Activated T-cell treated with anti-CD3 and anti-CD28 coated beads for 24 hours (primary cell): Measurements from ENCODE around the gene PPP2R3C.
"Not testable (repeated sequence)": the region's sequence is repeated elsewhere in the genome, so short reads cannot be mapped to it uniquely, and the experiment has no call there.

ENCODE experiments used
- DNase-seq: peaks from one replicate; pipeline ENCODE4 v3.0.0-alpha.2; 2020; ENCODE audit warnings: low read depth

PPP2R3C gene

GRCh38 chr14:35052637-35053036, 69.2 kb downstream of the PPP2R3C start:
- no peak for DNase-seq

GRCh38 chr14:35051796-35052195, 70.0 kb downstream of the PPP2R3C start:
- DNase-seq = no peak

- no peak for DNase-seq
Observed at GRCh38 chr14:35050652-35051051, 71.1 kb downstream of the PPP2R3C start.

GRCh38 chr14:35047976-35048513, 73.7 kb downstream of the PPP2R3C start:
- DNase-seq = no peak

- no peak for DNase-seq
Observed at GRCh38 chr14:35046751-35047536, 74.8 kb downstream of the PPP2R3C start.

GRCh38 chr14:35046048-35046750, 75.6 kb downstream of the PPP2R3C start, which contains the start of gene FAM177A1:
Gene FAM177A1, plus strand, starts transcription at chr14:35046272. Its CDS starts 192 bp downstream, at chr14:35046464.
- DNase-seq = peak; percentile 98

- no peak for DNase-seq
Observed at GRCh38 chr14:35045798-35046047, 76.1 kb downstream of the PPP2R3C start.

- DNase-seq = peak; percentile 2
Observed at GRCh38 chr14:35044939-35045797, 76.6 kb downstream of the PPP2R3C start.

GRCh38 chr14:35043046-35043445, 78.7 kb downstream of the PPP2R3C start:
- DNase-seq = no peak

- no peak for DNase-seq
Observed at GRCh38 chr14:35042632-35043031, 79.2 kb downstream of the PPP2R3C start.

- not testable (repeated sequence) for DNase-seq
Observed at GRCh38 chr14:35038312-35038711, 83.5 kb downstream of the PPP2R3C start.
